ENCODE results near the gene C4BPA.
A peak's percentile ranks its signal among the peaks of the same experiment; 100 is the strongest.

The C4BPA gene

DNA sequence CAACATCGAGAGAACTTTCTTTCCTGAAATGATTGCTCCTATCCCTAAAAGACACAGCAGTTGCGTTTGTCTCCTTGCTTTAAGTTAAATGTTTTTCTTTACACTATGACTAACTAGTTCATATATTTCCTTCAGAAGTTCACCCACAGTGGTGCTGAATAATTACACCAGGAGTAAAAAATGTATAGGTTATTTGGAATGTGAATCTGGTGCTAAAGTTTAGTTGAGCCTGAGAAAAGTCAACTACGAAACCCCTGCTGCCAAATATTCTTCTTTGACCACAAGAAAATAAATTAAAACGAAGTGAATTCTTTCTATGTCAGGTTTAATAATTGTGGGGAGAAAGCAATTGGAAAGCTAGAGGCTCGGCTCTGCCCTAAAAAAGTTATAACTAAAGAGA lies 52.8 kb downstream of the C4BPA start:
- DNase-seq = no peak
- TF ChIP-seq GATA1 (IDR thresholded peaks at IDR 0.05; ENCODE audit: low read depth, low read length) (no peak), POLR2A (IDR thresholded peaks at IDR 0.05; ENCODE audit: low read length) (no peak)

DNA sequence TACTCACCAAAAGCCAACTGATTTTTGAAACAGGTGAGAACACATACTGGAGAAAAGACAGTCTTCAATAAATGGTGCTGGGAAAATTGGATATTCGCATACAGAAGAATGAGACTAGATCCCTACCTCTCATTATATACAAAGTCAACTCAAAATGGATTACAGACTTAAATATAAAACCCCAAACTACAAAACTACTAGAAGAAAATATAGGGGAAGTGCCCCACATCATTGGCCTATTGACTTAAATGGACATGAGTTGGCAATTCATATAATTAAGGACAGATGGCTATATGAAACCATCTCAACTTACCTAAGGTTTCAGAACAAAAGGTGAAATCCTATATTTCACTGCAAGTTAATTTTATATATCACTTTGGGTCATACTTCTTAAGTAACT lies 60.1 kb downstream of the C4BPA start:
- TF ChIP-seq POLR2A (IDR thresholded peaks at IDR 0.05; ENCODE audit: low read length) (no peak), GATA1 (IDR thresholded peaks at IDR 0.05; ENCODE audit: low read depth, low read length) (no peak)
- no peak for DNase-seq

DNA sequence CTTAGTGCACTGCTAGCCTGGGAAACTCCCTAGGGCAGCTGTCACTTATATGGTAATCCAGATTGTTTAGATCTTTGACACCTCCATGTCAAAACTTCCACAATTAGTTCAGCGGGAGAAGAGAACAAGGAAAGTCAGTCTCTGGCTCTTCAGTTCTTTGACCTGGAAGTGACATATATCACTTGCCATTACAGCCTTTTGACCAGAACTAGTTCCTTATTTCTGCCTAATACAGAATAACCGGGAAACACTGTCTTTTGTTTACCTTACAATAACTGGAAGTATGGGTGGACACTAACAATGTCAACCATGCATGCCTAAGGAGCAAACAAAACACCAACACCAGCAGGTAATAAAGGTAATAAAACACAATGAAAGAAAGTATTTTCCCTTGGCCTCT lies 68.3 kb downstream of the C4BPA start:
- DNase-seq = no peak
- no peak for TF ChIP-seq GATA1 (IDR thresholded peaks at IDR 0.05; ENCODE audit: low read depth, low read length)
- no peak for TF ChIP-seq POLR2A (IDR thresholded peaks at IDR 0.05; ENCODE audit: low read length)

DNA sequence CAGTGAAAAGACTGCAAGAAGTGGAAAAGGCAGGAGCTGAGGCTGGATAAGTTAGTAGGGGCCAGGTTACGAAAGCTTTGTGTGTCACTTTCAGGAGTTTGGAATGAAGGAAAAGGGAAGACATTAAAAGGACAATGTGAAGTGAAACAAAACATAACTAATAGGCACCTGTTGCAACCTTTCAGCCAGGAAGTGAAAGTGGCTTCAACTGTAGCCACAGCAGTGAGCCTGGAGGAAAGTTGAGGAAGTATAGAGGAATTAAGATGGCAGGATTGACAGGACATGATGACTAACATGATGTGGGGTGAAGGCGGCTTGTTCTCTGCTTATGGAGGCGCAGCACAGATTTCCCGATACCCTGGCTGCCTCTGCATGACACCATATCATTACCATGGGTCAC lies 68.9 kb downstream of the C4BPA start:
- TF ChIP-seq GATA1 (IDR thresholded peaks at IDR 0.05; ENCODE audit: low read depth, low read length) (no peak), POLR2A (IDR thresholded peaks at IDR 0.05; ENCODE audit: low read length) (no peak)
- no peak for DNase-seq

DNA sequence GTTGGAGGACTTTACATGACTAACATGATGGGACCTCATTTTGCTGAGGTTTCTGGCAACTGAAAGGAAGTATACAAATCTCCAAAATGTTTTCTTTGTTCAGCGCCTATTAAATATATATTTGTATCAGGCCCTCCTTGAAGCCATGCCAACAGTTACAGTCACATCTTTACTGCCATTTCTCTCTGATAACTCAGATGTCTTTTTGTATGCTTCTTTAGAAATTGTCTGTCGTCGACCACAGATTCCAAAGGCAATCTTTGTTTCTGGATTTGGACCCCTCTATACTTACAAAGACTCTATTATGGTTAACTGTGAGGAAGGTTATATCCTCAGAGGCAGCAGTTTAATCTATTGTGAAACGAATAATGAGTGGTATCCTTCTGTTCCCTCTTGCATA lies 69.4 kb downstream of the C4BPA start:
- no peak for DNase-seq
- TF ChIP-seq GATA1 (IDR thresholded peaks at IDR 0.05; ENCODE audit: low read depth, low read length) = no peak
- TF ChIP-seq POLR2A (IDR thresholded peaks at IDR 0.05; ENCODE audit: low read length) = no peak

DNA sequence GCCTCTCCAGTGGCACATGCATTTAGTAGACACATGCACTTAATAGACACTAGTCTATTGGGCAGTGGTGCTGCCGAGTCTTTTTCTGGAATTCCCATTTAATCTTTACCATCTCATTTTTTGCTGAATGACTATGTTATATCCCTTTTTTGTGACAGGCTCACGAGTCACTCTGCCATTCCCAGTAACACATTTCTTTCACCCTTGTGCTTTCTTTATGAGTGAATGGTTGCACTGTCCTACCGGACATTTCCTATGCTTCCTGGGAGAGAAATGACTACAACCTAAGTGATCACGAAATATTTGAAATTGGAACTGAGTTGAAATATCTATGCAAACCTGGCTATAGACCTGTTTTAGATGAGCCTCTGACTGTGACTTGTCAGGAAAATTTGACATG lies 70.9 kb downstream of the C4BPA start:
- DNase-seq = no peak
- TF ChIP-seq POLR2A (IDR thresholded peaks at IDR 0.05; ENCODE audit: low read length) = no peak
- TF ChIP-seq GATA1 (IDR thresholded peaks at IDR 0.05; ENCODE audit: low read depth, low read length) = no peak

DNA sequence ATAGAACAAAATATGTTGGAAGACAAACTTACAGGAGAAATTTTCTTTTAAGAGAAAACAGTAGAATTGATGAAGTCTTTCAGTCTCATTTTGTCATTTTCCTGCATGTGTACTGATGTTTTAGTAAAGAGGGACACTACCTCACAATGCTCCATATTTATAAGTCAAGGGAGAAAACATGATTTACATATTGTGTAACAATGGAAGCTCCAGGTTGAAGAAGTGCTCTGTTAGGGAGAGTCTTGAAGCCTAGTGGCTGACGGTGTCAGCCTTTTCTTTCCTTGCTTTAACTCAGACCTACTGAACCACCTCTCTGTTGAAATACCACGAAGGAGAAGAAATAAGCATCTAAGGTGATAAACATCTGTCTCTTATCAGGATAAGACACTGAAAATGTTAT lies 75.0 kb downstream of the C4BPA start:
- DNase-seq = no peak
- TF ChIP-seq POLR2A (IDR thresholded peaks at IDR 0.05; ENCODE audit: low read length) = no peak
- no peak for TF ChIP-seq GATA1 (IDR thresholded peaks at IDR 0.05; ENCODE audit: low read depth, low read length)

DNA sequence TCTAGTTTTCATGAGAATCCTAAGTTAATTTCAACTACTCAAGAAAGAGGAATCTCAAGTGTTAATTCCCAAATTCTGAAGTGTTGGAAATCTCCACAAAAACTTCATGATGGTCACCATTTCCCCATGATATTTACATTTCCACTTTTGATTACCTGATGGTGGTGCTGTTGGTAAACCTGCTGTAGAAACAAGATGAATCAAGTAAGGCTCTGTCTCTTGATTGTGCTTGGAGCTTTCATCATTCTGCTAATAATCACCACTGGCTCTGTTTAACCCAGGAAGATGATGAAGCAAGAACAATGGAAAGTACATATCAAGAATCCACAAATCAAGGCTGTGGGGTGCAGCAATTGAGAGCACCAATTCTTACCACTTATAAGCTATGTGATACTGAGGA lies 77.8 kb downstream of the C4BPA start:
- DNase-seq = peak in 1 of 2 experiments; percentile 4
- TF ChIP-seq POLR2A (IDR thresholded peaks at IDR 0.05; ENCODE audit: low read length) (no peak), GATA1 (IDR thresholded peaks at IDR 0.05; ENCODE audit: low read depth, low read length) (no peak)

DNA sequence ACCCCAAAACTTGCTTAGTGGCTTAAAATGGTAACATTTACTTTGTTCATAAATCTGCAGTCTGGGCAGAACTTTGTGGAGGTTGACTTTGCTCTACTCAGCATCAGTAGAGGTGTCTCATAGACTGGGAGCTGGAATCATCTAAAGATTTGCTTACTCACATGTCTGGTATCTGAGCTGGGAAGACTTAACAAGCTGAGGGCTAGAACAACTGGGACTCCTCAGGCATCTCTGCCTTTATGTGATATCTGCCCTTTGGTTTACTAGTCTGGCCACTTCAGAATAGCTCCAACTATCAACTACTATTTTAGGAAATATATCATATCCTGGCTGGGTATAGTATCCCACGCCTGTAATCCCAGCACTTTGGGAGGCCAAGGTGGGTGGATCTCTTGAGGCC lies 82.5 kb downstream of the C4BPA start:
- no peak for DNase-seq
- no peak for TF ChIP-seq POLR2A (IDR thresholded peaks at IDR 0.05; ENCODE audit: low read length)

DNA sequence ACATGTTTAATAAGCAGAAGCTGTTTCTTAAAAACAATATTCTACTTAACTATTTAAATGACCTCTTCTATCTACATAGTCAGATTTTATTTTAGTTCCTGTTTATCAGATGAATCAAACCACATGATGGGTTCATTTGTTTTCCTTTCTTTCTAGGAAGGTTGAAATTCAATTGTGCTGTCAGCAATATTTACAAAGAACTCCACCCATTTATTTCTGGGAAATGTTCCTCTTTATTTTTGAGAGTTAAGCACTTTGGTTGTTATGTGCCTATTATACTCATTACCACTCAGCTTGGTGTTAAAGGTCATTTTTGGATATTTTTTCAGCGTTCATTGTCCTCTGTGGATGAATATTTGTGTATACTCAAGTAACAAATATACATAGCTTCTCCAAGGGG lies 84.9 kb downstream of the C4BPA start:
- TF ChIP-seq GATA1 (IDR thresholded peaks at IDR 0.05; ENCODE audit: low read depth, low read length) (no peak), POLR2A (IDR thresholded peaks at IDR 0.05; ENCODE audit: low read length) (no peak)
- no peak for DNase-seq

DNA sequence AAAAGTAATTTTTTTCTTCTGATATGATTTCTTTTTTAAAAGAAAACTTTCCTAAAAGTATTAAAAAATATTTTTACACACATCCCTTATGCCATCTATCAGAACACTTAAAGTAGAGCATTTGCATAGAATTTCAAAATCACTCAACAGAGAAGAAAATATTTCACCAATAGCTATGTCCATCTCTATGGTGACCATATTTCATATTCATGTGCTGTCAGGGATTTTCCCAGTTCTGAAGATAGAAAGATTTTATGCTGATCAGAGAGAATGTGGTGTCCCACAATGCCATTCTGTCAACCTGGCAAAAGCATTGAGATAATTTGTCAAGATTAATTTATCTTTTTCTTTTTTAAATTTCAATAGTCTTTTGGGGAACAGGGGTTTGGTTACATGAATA lies 87.0 kb downstream of the C4BPA start:
- TF ChIP-seq POLR2A (IDR thresholded peaks at IDR 0.05; ENCODE audit: low read length) (no peak), GATA1 (IDR thresholded peaks at IDR 0.05; ENCODE audit: low read depth, low read length) (no peak)
- no peak for DNase-seq

DNA sequence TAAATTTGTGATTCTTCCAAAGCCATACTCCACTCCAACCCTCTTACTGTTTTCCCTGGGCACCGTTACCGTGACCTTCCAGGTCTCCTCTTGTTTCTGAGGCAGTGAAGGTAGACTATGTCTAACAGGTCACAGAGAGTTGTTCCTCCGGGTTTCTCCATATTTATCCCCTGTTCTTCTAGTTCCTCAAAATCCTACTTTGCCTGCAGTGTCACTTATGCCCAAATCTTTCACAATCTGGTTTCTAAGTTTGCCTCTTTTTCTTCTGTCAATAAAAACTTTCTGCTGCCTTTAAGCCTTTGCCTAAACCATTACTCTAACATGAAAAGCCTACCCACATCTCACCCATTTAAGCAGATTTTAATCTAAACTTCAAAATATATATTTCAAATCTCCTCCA lies 87.7 kb downstream of the C4BPA start:
- no peak for TF ChIP-seq POLR2A (IDR thresholded peaks at IDR 0.05; ENCODE audit: low read length)
- no peak for TF ChIP-seq GATA1 (IDR thresholded peaks at IDR 0.05; ENCODE audit: low read depth, low read length)
- no peak for DNase-seq

DNA sequence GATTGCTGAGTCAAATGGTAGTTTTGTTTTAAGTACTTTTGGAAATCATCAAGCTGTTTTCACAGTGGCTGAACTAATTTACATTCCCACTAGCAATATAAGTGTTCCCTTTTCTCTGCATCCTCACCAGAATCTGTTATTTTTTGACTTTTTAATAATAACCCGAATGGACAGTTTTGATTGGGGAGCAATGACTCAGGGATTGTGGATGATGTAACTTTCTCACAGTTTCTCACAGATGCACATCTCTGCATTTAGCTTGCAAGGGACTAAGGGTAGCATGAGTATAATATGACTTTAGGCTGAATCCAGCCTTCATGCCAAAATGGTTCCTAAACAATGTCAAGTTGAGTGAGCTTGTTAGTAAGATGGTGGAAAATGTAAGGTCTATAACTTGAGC lies 90.2 kb downstream of the C4BPA start:
- DNase-seq = no peak
- TF ChIP-seq POLR2A (IDR thresholded peaks at IDR 0.05; ENCODE audit: low read length) = no peak
- no peak for TF ChIP-seq GATA1 (IDR thresholded peaks at IDR 0.05; ENCODE audit: low read depth, low read length)
